Activated B cell treated with CpG ODN at 0.5 μM for 24 hours (primary cell): Measurements from ENCODE around the gene BMERB1. TPM values are rescaled to one million over a fixed set of nuclear protein-coding genes. Genes with fewer than 3 reads are reported as not detected.

Experiments used
- ATAC-seq: fragments of 200-7000 bp; cut with Tn5 transposase; one replicate; pipeline ENCODE4 v1.10.0; 2021; ENCODE audit warnings: low read depth, mild to moderate bottlenecking, moderate library complexity
- CTCF ChIA-PET: fragments of 350-600 bp; sonication (Branson Sonifier 250); formaldehyde crosslinking; loops from one replicate; lab custom pipeline; 2021; ENCODE audit warnings: antibody characterized with exemption; lab: Charles Lee
- POLR2A ChIA-PET: fragments of 350-600 bp; sonication (Branson Sonifier 250); formaldehyde crosslinking; loops from one replicate; lab custom pipeline; 2021; ENCODE audit warnings: antibody characterized with exemption; lab: Charles Lee
- DNase-seq: peaks from one replicate; pipeline ENCODE4 v3.0.0; 2022
- H3K27ac Mint-ChIP-seq: one replicate; pipeline ENCODE4 v1.8.0; 2020; ENCODE audit warnings: mixed read lengths
- H3K27me3 Mint-ChIP-seq: one replicate; pipeline ENCODE4 v1.8.0; 2021; ENCODE audit warnings: mixed read lengths
- H3K36me3 Mint-ChIP-seq: one replicate; pipeline ENCODE4 v1.8.0; 2021; ENCODE audit warnings: low read depth, mixed read lengths
- H3K4me1 Mint-ChIP-seq: one replicate; pipeline ENCODE4 v1.8.0; 2021; ENCODE audit warnings: mixed read lengths
- H3K4me3 Mint-ChIP-seq: one replicate; pipeline ENCODE4 v1.8.0; 2020; ENCODE audit warnings: mild to moderate bottlenecking, mixed read lengths
- H3K9me3 Mint-ChIP-seq: one replicate; pipeline ENCODE4 v1.8.0; 2020; ENCODE audit warnings: mixed read lengths
- CTCF ChIP-seq: fragments of 200-600 bp; IDR thresholded peaks from one replicate; pipeline ENCODE4 v1.8.0; 2022; ENCODE audit warnings: antibody characterized with exemption, mild to moderate bottlenecking
- intact Hi-C: fragments of 100-400 bp; cut with micrococcal nuclease; formaldehyde crosslinking; loops from one replicate; pipeline ENCODE4 v1.15.1; 2024
- total RNA-seq: library from RNA; stranded (reverse); gene quantifications from 2 replicates; pipeline ENCODE4 v1.2.3, GENCODE V29; 2022

BMERB1 gene
- total RNA-seq, 1 donor from 2014 or later = 7.1 TPM

GRCh38 chr16:15583526-15583925 is 149.1 kb downstream of the BMERB1 start:
- DNase-seq (no peak), ATAC-seq (no peak)
- ChIA-PET POLR2A (no interaction called here), CTCF (no interaction called here)
- Mint-ChIP-seq H3K9me3 (peaks cover 5% of the 10 kb centered on the region), H3K4me1 (no peaks in the 10 kb centered on the region), H3K27me3 (no peaks in the 10 kb centered on the region), H3K4me3 (no peak overlapping the region), H3K27ac (no peak overlapping the region), H3K36me3 (peaks cover 29% of the 10 kb centered on the region)
- no peak for TF ChIP-seq CTCF
- intact Hi-C loops = no loop called here

GRCh38 chr16:15585956-15586355 is 151.6 kb downstream of the BMERB1 start:
- H3K27ac Mint-ChIP-seq = no peak overlapping the region
- ATAC-seq (no peak), DNase-seq (no peak)
- POLR2A ChIA-PET = no interaction called here
- peaks cover 5% of the 10 kb centered on the region for H3K9me3 Mint-ChIP-seq
- intact Hi-C loops = no loop called here
- H3K27me3 Mint-ChIP-seq = no peaks in the 10 kb centered on the region
- H3K36me3 Mint-ChIP-seq = peaks cover 43% of the 10 kb centered on the region
- TF ChIP-seq CTCF = no peak
- H3K4me3 Mint-ChIP-seq = no peak overlapping the region
- H3K4me1 Mint-ChIP-seq = peaks cover 18% of the 10 kb centered on the region
- CTCF ChIA-PET = interaction anchor here (1.0 kb wide), 1 partner anchor 119 kb away, joined by 3 read pairs; no protein-coding TSS in a partner anchor

GRCh38 chr16:15586716-15587115 is 152.3 kb downstream of the BMERB1 start:
- Mint-ChIP-seq H3K36me3 (peaks cover 45% of the 10 kb centered on the region), H3K27ac (no peak overlapping the region), H3K9me3 (peaks cover 5% of the 10 kb centered on the region), H3K27me3 (no peaks in the 10 kb centered on the region), H3K4me1 (peaks cover 26% of the 10 kb centered on the region), H3K4me3 (no peak overlapping the region)
- ChIA-PET CTCF (no interaction called here), POLR2A (interaction anchor here (0.6 to 1.4 kb wide), 2 partner anchors 56 to 530 kb away, joined by 3 to 4 read pairs; partner anchors contain the start of gene MARF1)
- DNase-seq (no peak), ATAC-seq (no peak)
- no peak for TF ChIP-seq CTCF
- intact Hi-C loops = no loop called here

- Mint-ChIP-seq H3K27me3 (no peaks in the 10 kb centered on the region), H3K36me3 (peaks cover 45% of the 10 kb centered on the region)
Observed at GRCh38 chr16:15587152-15587825, 152.9 kb downstream of the BMERB1 start.

More at GRCh38 chr16:15587152-15587825, 152.9 kb downstream of the BMERB1 start:
- H3K27ac Mint-ChIP-seq = no peak overlapping the region
- peaks cover 5% of the 10 kb centered on the region for H3K9me3 Mint-ChIP-seq
- H3K4me3 Mint-ChIP-seq = no peak overlapping the region
- ChIA-PET POLR2A (interaction anchor here (0.6 to 1.4 kb wide), 2 partner anchors 56 to 530 kb away, joined by 3 to 4 read pairs; partner anchors contain the start of gene MARF1), CTCF (no interaction called here)
- intact Hi-C loops = no loop called here
- ATAC-seq (no peak), DNase-seq (no peak)
- TF ChIP-seq CTCF = no peak
- H3K4me1 Mint-ChIP-seq = peaks cover 30% of the 10 kb centered on the region
